Right atrium auricular region (tissue), 2 donors: ENCODE results near the gene ZNF726. TPM values are rescaled to one million over a fixed set of nuclear protein-coding genes. Genes with fewer than 3 reads are reported as not detected.
"Not testable (repeated sequence)": the region's sequence is repeated elsewhere in the genome, so short reads cannot be mapped to it uniquely, and the experiment has no call there.

Source experiments
- DNase-seq: peaks from one replicate; pipeline ENCODE4 v3.0.0-alpha.2; 2019; ENCODE audit warnings: low spot score
- H3K27ac ChIP-seq, 2 donors: fragments of 200-600 bp; sonication (generic); 1 replicate in 1 of 2; 2 replicates in 1 of 2; pipeline ENCODE4 v1.5.1; 2016 to 2019
- H3K27me3 ChIP-seq, 2 donors: fragments of 200-600 bp; sonication (generic); one replicate each; pipeline versions ENCODE4 v1.5.1 to v1.6.0; 2017 to 2019
- H3K36me3 ChIP-seq: fragments of 200-600 bp; sonication (generic); one replicate; pipeline ENCODE4 v1.5.1; 2016
- H3K4me1 ChIP-seq, 2 donors: fragments of 200-600 bp; sonication (generic); one replicate each; pipeline versions ENCODE4 v1.5.1 to v1.6.0; 2017 to 2019
- H3K4me3 ChIP-seq, 2 donors: fragments of 200-600 bp; sonication (generic); 1 replicate in 1 of 2; 2 replicates in 1 of 2; pipeline ENCODE4 v1.5.1; 2017 to 2019; ENCODE audit warnings: mild to moderate bottlenecking in 1 of 2, moderate library complexity in 1 of 2
- H3K9me3 ChIP-seq, 2 donors: fragments of 200-600 bp; sonication (generic); one replicate each; pipeline ENCODE4 v1.5.1; 2019
- CTCF ChIP-seq, 2 donors: fragments of 200-600 bp; sonication (generic); IDR thresholded peaks; one replicate each; pipeline ENCODE4 v1.5.1; 2019; ENCODE audit warnings: antibody characterized with exemption in 2 of 2
- total RNA-seq, 2 donors: library from RNA; depleted of rRNA; stranded (reverse); fragments of >200 nt; gene quantifications; one replicate each; pipeline ENCODE4 v1.1.0, GENCODE V29; 2016

The ZNF726 gene
- total RNA-seq, result not detected

DNA sequence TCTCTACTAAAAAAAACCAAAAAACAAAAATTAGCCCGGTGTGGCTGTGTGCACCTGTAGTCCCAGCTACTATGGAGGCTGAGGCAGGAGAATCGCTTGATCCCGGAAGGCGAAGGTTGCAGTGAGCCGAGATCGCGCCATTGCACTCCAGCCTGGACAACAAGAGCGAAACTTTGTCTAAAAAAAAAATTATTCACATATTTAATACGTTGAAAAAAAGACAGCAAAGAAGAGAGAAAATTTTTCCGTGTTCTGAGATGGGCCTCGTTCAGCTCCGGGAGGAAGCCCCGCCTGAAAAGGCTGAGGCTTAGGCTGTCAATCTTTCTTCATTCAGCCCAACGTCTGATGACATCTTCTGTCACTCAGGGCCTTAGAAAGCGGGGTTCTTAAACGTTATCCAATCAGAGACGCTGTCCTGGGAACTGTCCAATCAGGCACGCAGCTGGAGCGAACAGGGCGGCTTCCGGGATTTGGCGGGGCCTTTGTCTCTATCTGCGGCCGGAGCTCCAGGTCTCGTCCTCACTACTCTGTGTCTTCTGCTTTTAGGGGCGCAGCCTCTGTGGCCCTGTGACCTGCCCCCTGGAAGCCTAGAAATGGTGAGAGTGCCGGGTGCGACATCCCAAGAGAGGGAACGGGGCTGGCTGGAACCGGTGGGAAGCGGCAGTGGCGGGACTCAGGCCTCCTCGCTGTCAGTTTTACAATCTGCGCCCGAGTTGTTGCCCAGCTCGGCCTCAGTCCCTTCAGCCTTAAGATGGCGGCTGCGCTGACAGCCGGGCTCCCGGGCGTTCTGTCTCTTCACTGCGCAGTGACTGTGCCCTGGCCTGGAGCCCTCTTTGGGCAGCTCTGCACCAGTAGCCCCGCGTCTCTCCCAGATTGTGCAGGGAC, at the start of gene ZNF726:
Gene ZNF726 (plus strand): TSS at position 485 of the 885 bp plus-strand sequence. CDS start 109 bp downstream, at position 594.
- Histone ChIP-seq H3K9me3 (no peaks in the 10 kb centered on the region), H3K27me3 (no peaks in the 10 kb centered on the region), H3K36me3 (no peaks in the 10 kb centered on the region), H3K27ac (peak within 1 kb of the TSS in 1 of 2 donors; percentile 69), H3K4me1 (no peaks in the 10 kb centered on the region), H3K4me3 (peak within 1 kb of the TSS; percentile 43 to 64)
- no peak for TF ChIP-seq CTCF (IDR thresholded peaks at IDR 0.05)
- DNase-seq, result peak; percentile 91

DNA sequence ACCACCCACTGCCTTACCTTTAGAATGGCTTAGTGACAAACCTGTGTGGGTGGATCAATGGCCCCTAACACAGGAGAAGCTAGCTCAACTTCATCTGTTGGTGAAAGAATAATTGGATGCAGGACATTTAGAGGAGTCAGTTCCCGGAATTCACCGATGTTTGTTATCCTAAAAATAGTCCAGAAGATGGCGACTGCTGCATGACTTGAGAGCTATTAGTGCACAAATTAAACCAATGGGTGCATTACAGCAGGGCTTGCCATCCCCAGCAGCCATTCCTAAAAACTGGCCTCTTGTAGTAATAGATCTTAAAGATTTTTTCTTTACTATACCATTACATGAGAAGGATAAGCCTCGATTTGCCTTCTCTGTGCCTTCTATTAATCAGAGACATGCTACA, 46.8 kb upstream of the ZNF726 start:
- no peak for DNase-seq
- no peaks in the 10 kb centered on the region for H3K4me1 ChIP-seq
- H3K27ac ChIP-seq, result no peak overlapping the region
- no peaks in the 10 kb centered on the region for H3K9me3 ChIP-seq
- no peak for TF ChIP-seq CTCF (IDR thresholded peaks at IDR 0.05)
- no peaks in the 10 kb centered on the region for H3K36me3 ChIP-seq
- no peak overlapping the region for H3K4me3 ChIP-seq
- no peaks in the 10 kb centered on the region for H3K27me3 ChIP-seq

DNA sequence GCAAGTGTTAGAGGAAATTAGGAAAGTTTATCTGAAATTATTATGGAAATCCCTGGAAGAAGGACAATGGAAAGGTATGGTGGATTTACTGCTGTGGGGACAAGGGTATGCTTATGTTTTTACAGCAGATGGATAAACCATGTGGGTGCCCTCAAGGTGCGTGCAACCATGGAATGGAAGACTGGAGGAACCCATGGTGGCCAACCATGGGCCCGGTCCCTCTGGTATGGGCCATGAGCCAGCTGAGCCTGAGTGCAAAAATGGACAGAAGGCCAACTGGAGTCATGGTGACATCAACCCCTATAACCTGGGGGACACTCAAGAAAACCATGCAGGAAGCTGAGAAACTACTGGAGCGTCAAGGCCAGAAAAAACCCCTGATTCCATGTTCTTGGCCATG, 46.1 kb upstream of the ZNF726 start:
- TF ChIP-seq CTCF (IDR thresholded peaks at IDR 0.05), result no peak
- no peaks in the 10 kb centered on the region for H3K27me3 ChIP-seq
- H3K4me1 ChIP-seq, result no peaks in the 10 kb centered on the region
- DNase-seq, result no peak
- no peak overlapping the region for H3K27ac ChIP-seq
- no peaks in the 10 kb centered on the region for H3K9me3 ChIP-seq
- H3K4me3 ChIP-seq, result no peak overlapping the region
- no peaks in the 10 kb centered on the region for H3K36me3 ChIP-seq

- DNase-seq, result no peak
- Histone ChIP-seq H3K27ac (no peak overlapping the region), H3K4me1 (no peaks in the 10 kb centered on the region), H3K36me3 (no peaks in the 10 kb centered on the region), H3K9me3 (no peaks in the 10 kb centered on the region), H3K4me3 (no peak overlapping the region), H3K27me3 (no peaks in the 10 kb centered on the region)
- no peak for TF ChIP-seq CTCF (IDR thresholded peaks at IDR 0.05)
Measured at GRCh38 chr19:23872282-23872919, 42.3 kb upstream of the ZNF726 start.

- no peak for DNase-seq
- no peaks in the 10 kb centered on the region for H3K27me3 ChIP-seq
- H3K27ac ChIP-seq, result no peak overlapping the region
- no peaks in the 10 kb centered on the region for H3K36me3 ChIP-seq
- no peak for TF ChIP-seq CTCF (IDR thresholded peaks at IDR 0.05)
- H3K4me3 ChIP-seq, result no peak overlapping the region
- H3K4me1 ChIP-seq, result no peaks in the 10 kb centered on the region
- no peaks in the 10 kb centered on the region for H3K9me3 ChIP-seq
Measured at GRCh38 chr19:23876261-23876660, 38.4 kb upstream of the ZNF726 start.

DNA sequence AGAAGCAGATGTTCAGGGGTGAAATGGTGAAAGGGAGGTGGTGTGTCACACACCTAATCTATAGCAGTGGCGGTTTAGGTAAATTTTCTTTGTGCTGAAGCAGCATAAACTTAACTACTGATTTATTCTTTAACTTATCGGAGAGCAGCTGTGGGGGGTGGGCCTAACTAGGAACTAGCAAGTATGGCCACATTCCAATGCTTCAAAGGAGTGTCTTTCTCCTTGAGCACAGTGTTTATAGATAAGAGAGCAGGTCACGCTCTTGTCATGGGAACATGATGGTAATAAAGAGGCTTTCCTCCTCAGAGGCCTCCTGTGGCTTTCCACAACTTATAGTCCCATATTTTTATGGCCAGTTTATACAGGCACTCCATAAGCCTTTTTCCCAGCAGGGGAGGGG, 37.9 kb upstream of the ZNF726 start:
- not testable (repeated sequence) for DNase-seq, H3K4me1 ChIP-seq, H3K27ac ChIP-seq, H3K27me3 ChIP-seq, H3K9me3 ChIP-seq, H3K36me3 ChIP-seq, H3K4me3 ChIP-seq
